Epithelial cell of esophagus (primary cell): ENCODE data around the gene TMEM135.
A peak's percentile ranks its signal among the peaks of the same experiment; 100 is the strongest.
"Not testable (repeated sequence)": the region's sequence is repeated elsewhere in the genome, so short reads cannot be mapped to it uniquely, and the experiment has no call there.

ENCODE experiments used
- DNase-seq: peaks from one replicate; pipeline ENCODE4 v3.0.0; 2010; ENCODE audit warnings: low read depth
- H3K4me3 ChIP-seq: 2 replicates; pipeline ENCODE4 v1.5.1; 2011; ENCODE audit warnings: mild to moderate bottlenecking, low read length, control low read depth
- CTCF ChIP-seq: IDR thresholded peaks from 2 replicates; pipeline ENCODE4 v1.5.1; 2011; ENCODE audit warnings: low read depth, mild to moderate bottlenecking, low read length, control low read depth, inconsistent platforms; ENCODE audit not compliant: insufficient read depth; ENCODE audit errors: missing control alignments

The TMEM135 gene

GRCh38 chr11:87101956-87102580 is 64.3 kb downstream of the TMEM135 start:
- TF ChIP-seq CTCF: no peak
- DNase-seq: no peak
- H3K4me3 ChIP-seq: no peak overlapping the region

DNA sequence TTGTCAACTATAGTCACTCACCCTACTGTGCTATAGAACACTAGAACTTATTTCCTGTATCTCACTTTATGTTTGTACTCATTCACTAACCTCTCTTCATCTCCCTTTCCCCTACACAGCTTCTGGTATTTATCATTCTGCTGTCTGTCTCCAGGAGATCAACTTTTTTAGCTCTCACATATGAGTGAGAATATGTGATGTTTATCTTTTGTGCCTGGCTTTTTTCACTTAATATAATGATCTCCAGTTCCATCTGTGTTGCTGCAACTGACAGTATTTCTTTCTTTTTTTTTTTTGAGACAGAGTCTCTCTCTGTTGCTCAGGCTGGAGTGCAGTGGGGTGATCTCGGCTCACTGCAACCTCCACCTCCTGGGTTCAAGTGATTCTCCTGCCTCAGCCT is 68.1 kb downstream of the TMEM135 start:
- not testable (repeated sequence) for DNase-seq, H3K4me3 ChIP-seq

DNA sequence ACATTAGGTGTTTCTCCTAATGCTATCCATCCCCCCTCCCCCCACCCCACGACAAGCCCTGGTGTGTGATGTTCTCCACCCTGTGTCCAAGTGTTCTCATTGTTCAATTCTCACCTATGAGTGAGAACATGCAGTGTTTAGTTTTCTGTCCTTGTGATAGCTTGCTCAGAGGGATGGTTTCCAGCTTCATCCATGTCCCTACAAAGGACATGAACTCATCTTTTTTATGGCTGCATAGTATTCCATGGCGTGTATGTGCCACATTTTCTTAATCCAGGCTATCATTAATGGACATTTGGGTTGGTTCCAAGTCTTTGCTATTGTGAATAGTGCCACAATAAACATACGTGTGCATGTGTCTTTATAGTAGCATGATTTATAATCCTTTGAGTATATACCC is 69.6 kb downstream of the TMEM135 start:
- H3K4me3 ChIP-seq, DNase-seq: not testable (repeated sequence)

DNA sequence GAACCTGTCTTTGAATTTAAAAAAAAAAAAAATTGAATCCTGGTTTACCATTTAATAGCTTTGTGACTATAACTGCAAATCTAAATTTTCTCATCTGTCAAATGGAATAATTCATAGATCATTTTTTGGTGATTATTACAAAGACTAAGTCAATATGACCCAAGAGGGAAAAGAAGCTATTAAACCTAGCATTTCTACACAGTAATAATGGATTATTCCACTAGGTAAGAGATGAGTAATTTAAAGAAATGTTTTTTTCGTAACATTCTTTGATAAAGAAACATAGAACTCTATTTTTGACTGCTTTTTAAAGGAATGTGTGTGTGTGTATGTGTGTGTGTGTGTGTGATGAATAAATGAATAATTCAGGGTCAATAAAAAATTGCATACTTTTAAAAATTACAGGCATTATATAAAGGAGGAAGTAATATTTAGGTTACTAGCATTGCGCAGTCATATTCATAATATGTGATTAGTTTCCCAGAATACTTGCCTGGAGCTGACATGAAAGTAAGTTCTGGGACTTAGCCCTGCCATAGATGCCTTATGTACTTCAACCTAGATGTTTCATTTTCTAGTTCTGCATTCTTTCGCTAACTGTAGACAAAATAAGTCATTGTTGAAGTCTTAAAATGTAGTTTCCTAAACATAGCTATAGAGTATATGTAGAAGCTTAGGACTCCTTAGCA is 72.9 kb downstream of the TMEM135 start:
- TF ChIP-seq CTCF: no peak
- H3K4me3 ChIP-seq: no peak overlapping the region
- DNase-seq: no peak

- no peak for TF ChIP-seq CTCF
- no peak for DNase-seq
- no peak overlapping the region for H3K4me3 ChIP-seq
These were observed 76.4 kb downstream of the TMEM135 start for GRCh38 chr11:87114093-87114492.

DNA sequence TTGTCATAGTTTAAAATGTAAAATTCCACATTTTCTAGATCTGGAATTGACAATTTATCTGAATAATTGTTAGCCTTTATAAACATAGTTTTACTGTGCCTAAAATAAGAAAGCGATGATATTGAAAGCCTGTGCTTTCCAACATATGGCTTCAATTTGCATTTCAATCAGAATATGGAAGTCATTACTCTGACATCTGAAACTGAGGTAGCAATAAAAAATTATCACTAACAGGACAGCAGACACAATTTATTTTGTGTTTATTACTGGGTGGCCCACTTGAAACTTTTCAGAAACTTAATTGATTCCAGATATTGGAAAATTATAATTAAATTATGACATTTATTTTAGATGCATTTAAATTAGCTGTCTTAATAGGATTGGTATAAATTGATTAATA is 78.5 kb downstream of the TMEM135 start:
- DNase-seq: no peak
- no peak for TF ChIP-seq CTCF
- H3K4me3 ChIP-seq: no peak overlapping the region

- no peak overlapping the region for H3K4me3 ChIP-seq
- no peak for TF ChIP-seq CTCF
- peak; percentile 15 for DNase-seq
These were observed 83.2 kb downstream of the TMEM135 start for GRCh38 chr11:87120937-87121336.

DNA sequence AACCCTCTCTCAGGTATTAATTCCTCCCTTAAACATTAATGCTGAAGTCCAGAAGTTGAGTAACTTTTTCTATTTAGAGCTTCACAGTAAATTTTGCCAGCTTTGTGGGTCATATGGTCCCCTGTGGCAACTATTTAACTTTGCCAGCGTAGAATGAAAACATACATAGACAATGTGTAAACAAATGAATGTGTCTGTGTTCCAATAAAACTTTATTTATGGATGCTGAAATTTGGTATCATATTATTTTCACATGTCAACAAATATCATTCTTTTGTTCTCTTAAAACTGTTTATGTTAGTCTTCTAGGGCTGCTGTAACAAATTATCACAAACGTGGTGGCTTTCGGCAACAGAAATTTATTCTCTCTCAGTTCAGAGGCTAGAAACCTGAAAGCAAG is 85.1 kb downstream of the TMEM135 start:
- no peak overlapping the region for H3K4me3 ChIP-seq
- TF ChIP-seq CTCF: no peak
- no peak for DNase-seq
